ENCODE results near the gene UIMC1. TPM values are rescaled to one million over a fixed set of nuclear protein-coding genes. Genes with fewer than 3 reads are reported as not detected.

Gene UIMC1
- total RNA-seq, 4 donors from 2014 or later: 10.4 to 24.3 (median 20.2) TPM

GRCh38 chr5:176881816-176882566 lies 124.6 kb downstream of the UIMC1 start:
- H3K9me3 ChIP-seq: no peaks in the 10 kb centered on the region
- H3K27ac ChIP-seq: no peak overlapping the region
- TF ChIP-seq CTCF (IDR thresholded peaks at IDR 0.05 in 4 of 5, conservative IDR thresholded peaks at IDR 0.05 in 1 of 5) (no peak), POLR2A (IDR thresholded peaks at IDR 0.05) (no peak)
- no peak overlapping the region for H3K4me3 ChIP-seq
- DNase-seq (no peak), ATAC-seq (no peak)
- intact Hi-C loops (cut with DNase I; ENCODE audit: low total_unique reads) (no loop called here), in situ Hi-C loops (cut with MboI; ENCODE audit: low sequenced_read_pairs in 4 of 4) (no loop called here)
- no peaks in the 10 kb centered on the region for H3K4me1 ChIP-seq
- H3K36me3 ChIP-seq: no peaks in the 10 kb centered on the region
- peaks cover 0 to under 1% (median 0%) of the 10 kb centered on the region in 3 donors for H3K27me3 ChIP-seq

GRCh38 chr5:176881021-176881749 lies 125.4 kb downstream of the UIMC1 start:
- in situ Hi-C loops (cut with MboI; ENCODE audit: low sequenced_read_pairs in 4 of 4): no loop called here
- intact Hi-C loops (cut with DNase I; ENCODE audit: low total_unique reads): no loop called here
- H3K36me3 ChIP-seq: no peaks in the 10 kb centered on the region

GRCh38 chr5:176880366-176881020 lies 126.1 kb downstream of the UIMC1 start:
- Histone ChIP-seq H3K27ac (no peak overlapping the region), H3K4me1 (no peaks in the 10 kb centered on the region), H3K27me3 (peaks cover 0 to 11% (median 9%) of the 10 kb centered on the region in 3 donors), H3K36me3 (no peaks in the 10 kb centered on the region), H3K9me3 (no peaks in the 10 kb centered on the region), H3K4me3 (no peak overlapping the region)
- TF ChIP-seq POLR2A (IDR thresholded peaks at IDR 0.05) (no peak), CTCF (IDR thresholded peaks at IDR 0.05 in 4 of 5, conservative IDR thresholded peaks at IDR 0.05 in 1 of 5) (no peak)
- DNase-seq: no peak
- intact Hi-C loops (cut with DNase I; ENCODE audit: low total_unique reads): no loop called here
- ATAC-seq: no peak
- in situ Hi-C loops (cut with MboI; ENCODE audit: low sequenced_read_pairs in 4 of 4): no loop called here

More at GRCh38 chr5:176881021-176881749, 125.4 kb downstream of the UIMC1 start:
- ATAC-seq (no peak), DNase-seq (no peak)
- no peaks in the 10 kb centered on the region for H3K9me3 ChIP-seq
- no peak overlapping the region for H3K4me3 ChIP-seq
- H3K4me1 ChIP-seq: no peaks in the 10 kb centered on the region
- H3K27ac ChIP-seq: no peak overlapping the region
- TF ChIP-seq CTCF (IDR thresholded peaks at IDR 0.05 in 4 of 5, conservative IDR thresholded peaks at IDR 0.05 in 1 of 5) (no peak), POLR2A (IDR thresholded peaks at IDR 0.05) (no peak)
- H3K27me3 ChIP-seq: peaks cover 0 to 6% (median 2%) of the 10 kb centered on the region in 3 donors

- H3K27ac ChIP-seq: no peak overlapping the region
- ATAC-seq: no peak
- TF ChIP-seq CTCF (IDR thresholded peaks at IDR 0.05 in 4 of 5, conservative IDR thresholded peaks at IDR 0.05 in 1 of 5): no peak
- TF ChIP-seq POLR2A (IDR thresholded peaks at IDR 0.05): no peak
- DNase-seq: no peak
- H3K27me3 ChIP-seq: peaks cover 0 to 13% (median 11%) of the 10 kb centered on the region in 3 donors
- intact Hi-C loops (cut with DNase I; ENCODE audit: low total_unique reads): no loop called here
- H3K9me3 ChIP-seq: no peaks in the 10 kb centered on the region
- in situ Hi-C loops (cut with MboI; ENCODE audit: low sequenced_read_pairs in 4 of 4): no loop called here
- no peaks in the 10 kb centered on the region for H3K36me3 ChIP-seq
- H3K4me1 ChIP-seq: no peaks in the 10 kb centered on the region
- H3K4me3 ChIP-seq: no peak overlapping the region
These were observed 126.8 kb downstream of the UIMC1 start for GRCh38 chr5:176879663-176880361.

All from gastrocnemius medialis (tissue), 4 donors.